Spleen (tissue), 7 donors: ENCODE data around the gene MYOM3.

Source experiments
- CTCF ChIP-seq, 11 experiments: fragments of 200-600 bp in 7 of 11; fragments of 450-650 bp in 4 of 11; sonication (generic) in 4 of 11; IDR thresholded peaks in 8 of 11; conservative IDR thresholded peaks in 3 of 11; 1 replicate in 7 of 11; 2 replicates in 4 of 11; pipeline versions ENCODE4 v1.4.0 to v1.8.0; 2016 to 2021; ENCODE audit warnings: antibody characterized with exemption in 11 of 11, inconsistent platforms in 4 of 11, mild to moderate bottlenecking in 1 of 11
- POLR2A ChIP-seq, 3 donors: fragments of 450-650 bp; IDR thresholded peaks; one replicate each; pipeline ENCODE4 v1.5.1; 2017; ENCODE audit warnings: antibody characterized with exemption in 3 of 3, mild to moderate bottlenecking in 1 of 3
- donor health status: DM: no; HTN: no; CAD: no; lungs with moderate emphysema.
- donor health status: DM: no; HTN: no; CAD: no.
- donor health status: DM: no; HTN: no; CAD: no.

GRCh38 chr1:24107462-24108138, 4.3 kb downstream of the MYOM3 start:
- TF ChIP-seq CTCF (IDR thresholded peaks at IDR 0.05 in 8 of 11, conservative IDR thresholded peaks at IDR 0.05 in 3 of 11): no peak
- no peak for TF ChIP-seq POLR2A (IDR thresholded peaks at IDR 0.05)
